Neural cell (in vitro differentiated cells): ENCODE measurements around the gene SRSF1.
A peak's percentile ranks its signal among the peaks of the same experiment; 100 is the strongest.

Experiments
- RAD21 ChIP-seq: fragments of 450-650 bp; conservative IDR thresholded peaks from 2 replicates; pipeline ENCODE4 v1.6.1; 2014; ENCODE audit warnings: antibody characterized with exemption, mild to moderate bottlenecking, moderate library complexity
- TF ChIP-seq, protein P1 (sequence below): fragments of 450-650 bp; IDR thresholded peaks from 2 replicates; pipeline ENCODE4 v1.5.1; 2014; ENCODE audit warnings: antibody characterized with exemption, mild to moderate bottlenecking, moderate library complexity; ENCODE audit not compliant: poor library complexity, severe bottlenecking

- TF ChIP-seq, protein P1, sequence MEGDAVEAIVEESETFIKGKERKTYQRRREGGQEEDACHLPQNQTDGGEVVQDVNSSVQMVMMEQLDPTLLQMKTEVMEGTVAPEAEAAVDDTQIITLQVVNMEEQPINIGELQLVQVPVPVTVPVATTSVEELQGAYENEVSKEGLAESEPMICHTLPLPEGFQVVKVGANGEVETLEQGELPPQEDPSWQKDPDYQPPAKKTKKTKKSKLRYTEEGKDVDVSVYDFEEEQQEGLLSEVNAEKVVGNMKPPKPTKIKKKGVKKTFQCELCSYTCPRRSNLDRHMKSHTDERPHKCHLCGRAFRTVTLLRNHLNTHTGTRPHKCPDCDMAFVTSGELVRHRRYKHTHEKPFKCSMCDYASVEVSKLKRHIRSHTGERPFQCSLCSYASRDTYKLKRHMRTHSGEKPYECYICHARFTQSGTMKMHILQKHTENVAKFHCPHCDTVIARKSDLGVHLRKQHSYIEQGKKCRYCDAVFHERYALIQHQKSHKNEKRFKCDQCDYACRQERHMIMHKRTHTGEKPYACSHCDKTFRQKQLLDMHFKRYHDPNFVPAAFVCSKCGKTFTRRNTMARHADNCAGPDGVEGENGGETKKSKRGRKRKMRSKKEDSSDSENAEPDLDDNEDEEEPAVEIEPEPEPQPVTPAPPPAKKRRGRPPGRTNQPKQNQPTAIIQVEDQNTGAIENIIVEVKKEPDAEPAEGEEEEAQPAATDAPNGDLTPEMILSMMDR: peak; percentile 67
- peak; percentile 71 for TF ChIP-seq RAD21
Measured at GRCh38 chr17:57995076-57995956, 11.7 kb downstream of the SRSF1 start.
